GM23248 (cell line): ENCODE results near the gene RTN4R.

Source experiments
- EZH2 ChIP-seq: fragments of 200-600 bp; sonication (generic); IDR thresholded peaks from 2 replicates; pipeline ENCODE4 v1.6.1; 2018; ENCODE audit warnings: antibody characterized with exemption, mild to moderate bottlenecking; ENCODE audit not compliant: insufficient read depth, poor library complexity, severe bottlenecking
- EZH2phosphoT487 ChIP-seq: fragments of 200-600 bp; sonication (generic); IDR thresholded peaks from 2 replicates; pipeline ENCODE4 v1.6.1; 2018; ENCODE audit warnings: antibody characterized with exemption, moderate library complexity, mild to moderate bottlenecking, low read depth; ENCODE audit not compliant: insufficient read depth

GRCh38 chr22:20226077-20226716 is 41.9 kb downstream of the RTN4R start:
- TF ChIP-seq EZH2phosphoT487, result no peak
- TF ChIP-seq EZH2, result no peak
